ENCODE measurements around the gene NLRP8. TPM values are rescaled to one million over a fixed set of nuclear protein-coding genes. Genes with fewer than 3 reads are reported as not detected.
"Not testable (repeated sequence)": the region's sequence is repeated elsewhere in the genome, so short reads cannot be mapped to it uniquely, and the experiment has no call there.

The NLRP8 gene
- total RNA-seq, 1 donor from 2014 or later: not detected

DNA sequence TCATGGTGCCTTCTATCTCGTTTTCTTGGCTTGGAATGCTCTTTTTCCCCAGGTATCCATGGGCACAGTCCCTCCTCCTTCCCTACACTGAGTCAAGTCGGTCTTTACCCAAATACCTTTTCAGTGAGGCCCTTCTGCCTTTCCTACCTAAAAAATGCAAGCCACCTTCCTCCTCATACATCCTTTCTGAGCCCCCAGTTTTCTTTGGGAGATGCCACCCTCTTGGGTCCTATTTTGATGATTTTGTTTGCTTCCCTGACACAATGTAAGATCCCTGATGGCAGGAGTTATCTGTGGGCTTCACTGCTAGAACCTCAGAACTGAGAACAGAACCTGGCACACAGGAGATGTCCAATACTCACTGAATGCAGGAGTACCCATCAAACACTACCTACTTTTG lies 37.8 kb upstream of the NLRP8 start:
- TF ChIP-seq, protein P1, sequence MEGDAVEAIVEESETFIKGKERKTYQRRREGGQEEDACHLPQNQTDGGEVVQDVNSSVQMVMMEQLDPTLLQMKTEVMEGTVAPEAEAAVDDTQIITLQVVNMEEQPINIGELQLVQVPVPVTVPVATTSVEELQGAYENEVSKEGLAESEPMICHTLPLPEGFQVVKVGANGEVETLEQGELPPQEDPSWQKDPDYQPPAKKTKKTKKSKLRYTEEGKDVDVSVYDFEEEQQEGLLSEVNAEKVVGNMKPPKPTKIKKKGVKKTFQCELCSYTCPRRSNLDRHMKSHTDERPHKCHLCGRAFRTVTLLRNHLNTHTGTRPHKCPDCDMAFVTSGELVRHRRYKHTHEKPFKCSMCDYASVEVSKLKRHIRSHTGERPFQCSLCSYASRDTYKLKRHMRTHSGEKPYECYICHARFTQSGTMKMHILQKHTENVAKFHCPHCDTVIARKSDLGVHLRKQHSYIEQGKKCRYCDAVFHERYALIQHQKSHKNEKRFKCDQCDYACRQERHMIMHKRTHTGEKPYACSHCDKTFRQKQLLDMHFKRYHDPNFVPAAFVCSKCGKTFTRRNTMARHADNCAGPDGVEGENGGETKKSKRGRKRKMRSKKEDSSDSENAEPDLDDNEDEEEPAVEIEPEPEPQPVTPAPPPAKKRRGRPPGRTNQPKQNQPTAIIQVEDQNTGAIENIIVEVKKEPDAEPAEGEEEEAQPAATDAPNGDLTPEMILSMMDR (conservative IDR thresholded peaks at IDR 0.05; ENCODE audit: low read depth, low read length): no peak
- DNase-seq (ENCODE audit: low read depth): no peak

GRCh38 chr19:55912916-55913315 lies 34.7 kb upstream of the NLRP8 start:
- TF ChIP-seq, protein P1 (conservative IDR thresholded peaks at IDR 0.05; ENCODE audit: low read depth, low read length): no peak
- DNase-seq (ENCODE audit: low read depth): no peak
- H3K4me3 ChIP-seq (ENCODE audit: low read depth, low read length): no peak overlapping the region

More for the DNA sequence above, 37.8 kb upstream of the NLRP8 start:
- H3K4me3 ChIP-seq (ENCODE audit: low read depth, low read length): no peak overlapping the region

DNA sequence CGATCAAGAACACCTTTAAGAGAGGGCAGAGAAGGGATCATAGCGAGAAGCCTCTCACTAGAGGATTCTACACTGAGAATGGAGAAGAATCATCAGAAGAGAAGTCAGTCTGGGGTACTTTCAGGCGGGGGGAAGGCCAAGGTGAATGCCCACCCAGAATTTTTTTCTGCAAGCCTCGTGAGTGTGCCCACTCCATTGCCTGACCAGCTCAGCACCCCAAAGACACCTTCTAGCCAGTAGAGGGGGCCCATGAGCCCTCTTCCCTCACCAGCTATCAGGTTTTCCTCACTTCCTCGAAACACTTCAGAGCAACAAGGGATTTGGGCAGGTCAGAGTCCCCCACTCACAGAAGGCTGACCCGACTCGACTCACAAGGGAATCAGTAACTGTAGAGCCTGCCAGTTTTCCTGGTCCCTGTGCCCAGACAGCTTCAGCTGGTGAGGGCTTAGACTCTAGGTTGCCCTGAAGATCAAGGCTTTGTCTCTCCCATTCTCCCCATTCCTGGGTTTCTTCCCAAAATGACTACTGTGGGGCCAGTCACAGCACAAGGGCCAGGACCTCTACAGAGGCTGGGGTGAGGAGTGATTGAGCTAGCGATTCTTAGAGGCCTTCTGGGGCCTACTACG lies 33.9 kb upstream of the NLRP8 start:
- H3K4me3 ChIP-seq (ENCODE audit: low read depth, low read length): no peak overlapping the region
- no peak for DNase-seq (ENCODE audit: low read depth)
- TF ChIP-seq, protein P1 (conservative IDR thresholded peaks at IDR 0.05; ENCODE audit: low read depth, low read length): no peak

DNA sequence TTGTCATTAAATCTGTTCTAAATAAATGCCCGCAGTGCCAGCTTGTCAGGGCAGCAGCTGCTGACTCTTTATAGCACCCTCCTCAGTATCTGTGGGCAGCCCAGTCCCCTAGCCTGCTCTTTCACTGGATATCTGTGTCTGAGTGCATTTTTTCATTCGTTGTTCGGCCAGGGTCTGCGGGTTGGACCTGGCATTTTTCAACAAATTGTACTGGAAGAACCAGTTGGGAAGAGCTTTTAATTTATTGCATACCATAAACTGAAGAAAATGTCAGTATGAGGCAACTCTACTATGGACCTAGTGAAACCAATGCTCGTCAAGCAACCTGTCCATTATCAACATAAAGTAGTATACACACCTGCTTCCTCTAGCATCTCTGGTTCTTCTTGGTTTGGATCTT lies 24.1 kb upstream of the NLRP8 start:
- H3K4me3 ChIP-seq (ENCODE audit: low read depth, low read length): no peak overlapping the region
- TF ChIP-seq, protein P1 (conservative IDR thresholded peaks at IDR 0.05; ENCODE audit: low read depth, low read length): no peak
- no peak for DNase-seq (ENCODE audit: low read depth)

DNA sequence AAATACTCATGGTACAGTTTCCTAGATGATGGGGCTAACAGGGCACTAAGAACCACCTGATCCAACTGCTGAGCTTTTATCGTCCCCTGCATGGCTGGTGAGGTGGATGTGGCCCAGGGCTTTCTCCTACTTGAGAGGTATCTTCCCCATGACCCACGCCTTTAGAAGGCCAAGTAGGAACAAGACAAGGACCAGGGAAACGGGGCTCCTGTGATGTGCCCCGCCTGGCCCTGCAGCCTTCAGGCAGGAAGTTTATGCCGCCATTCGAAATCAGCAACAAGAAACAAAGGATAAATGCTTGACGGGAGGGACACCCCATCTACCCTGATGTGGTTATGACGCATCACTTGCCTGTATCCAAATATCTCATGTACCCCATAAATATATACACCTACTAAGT lies 19.6 kb upstream of the NLRP8 start:
- TF ChIP-seq, protein P1 (conservative IDR thresholded peaks at IDR 0.05; ENCODE audit: low read depth, low read length): no peak
- no peak for DNase-seq (ENCODE audit: low read depth)
- no peak overlapping the region for H3K4me3 ChIP-seq (ENCODE audit: low read depth, low read length)

- not testable (repeated sequence) for DNase-seq (ENCODE audit: low read depth); H3K4me3 ChIP-seq (ENCODE audit: low read depth, low read length)
Observed at GRCh38 chr19:55929258-55929657, 18.4 kb upstream of the NLRP8 start.

DNA sequence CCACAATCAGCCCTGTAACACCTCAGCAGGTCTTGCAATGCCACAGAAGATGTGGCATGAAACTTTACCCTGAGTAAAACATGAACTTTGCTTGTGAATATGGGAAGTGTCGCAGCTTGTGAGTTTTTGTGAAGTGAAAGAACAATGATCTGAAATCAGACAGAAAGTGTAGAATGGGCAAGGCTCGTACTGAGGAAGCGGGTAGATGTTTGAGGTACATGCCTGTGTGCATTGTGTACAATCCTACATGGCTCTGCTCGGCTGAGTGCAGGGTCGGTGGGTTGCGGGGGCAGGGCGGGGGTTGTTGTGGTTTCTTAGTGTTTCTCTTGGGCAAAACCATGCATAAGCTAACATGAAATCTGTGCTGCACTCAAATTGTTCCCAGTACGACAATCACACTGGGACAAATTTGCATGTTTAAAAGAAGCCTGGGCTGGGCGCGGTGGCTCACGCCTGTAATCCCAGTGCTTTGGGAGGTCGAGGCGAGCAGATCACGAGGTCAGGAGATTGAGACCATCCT lies 16.6 kb upstream of the NLRP8 start:
- no peak for DNase-seq (ENCODE audit: low read depth)
- TF ChIP-seq, protein P1 (conservative IDR thresholded peaks at IDR 0.05; ENCODE audit: low read depth, low read length): no peak
- no peak overlapping the region for H3K4me3 ChIP-seq (ENCODE audit: low read depth, low read length)
